Sciatic nerve (tissue), 2 donors: Measurements from ENCODE around the gene DSG3. TPM values are rescaled to one million over a fixed set of nuclear protein-coding genes. Genes with fewer than 3 reads are reported as not detected.
"Not testable (repeated sequence)": the region's sequence is repeated elsewhere in the genome, so short reads cannot be mapped to it uniquely, and the experiment has no call there.

Experiments used
- ATAC-seq: fragments of 200-7000 bp; cut with Tn5 transposase; one replicate; pipeline ENCODE4 v1.9.1; 2020; ENCODE audit warnings: mild to moderate bottlenecking, moderate library complexity
- DNase-seq: peaks from one replicate; pipeline ENCODE4 v3.0.0-alpha.2; 2020; ENCODE audit warnings: low spot score
- intact Hi-C: fragments of 100-400 bp; cut with DNase I; formaldehyde crosslinking; loops from one replicate; pipeline ENCODE4 v1.14.2; 2022
- total RNA-seq: library from RNA; stranded (reverse); fragmentation: NEBNext Ultra II Directional; extraction: Animal tissue kit (Norgen Biotek cat#: 25700); gene quantifications from one replicate; pipeline ENCODE4 v1.2.1, GENCODE V29; 2021
- donor health status: DM: no; HTN: no; CAD: no.
- donor health status: DM: no; HTN: no; CAD: no.

Gene DSG3
- total RNA-seq, 1 donor from 2014 or later = not detected

DNA sequence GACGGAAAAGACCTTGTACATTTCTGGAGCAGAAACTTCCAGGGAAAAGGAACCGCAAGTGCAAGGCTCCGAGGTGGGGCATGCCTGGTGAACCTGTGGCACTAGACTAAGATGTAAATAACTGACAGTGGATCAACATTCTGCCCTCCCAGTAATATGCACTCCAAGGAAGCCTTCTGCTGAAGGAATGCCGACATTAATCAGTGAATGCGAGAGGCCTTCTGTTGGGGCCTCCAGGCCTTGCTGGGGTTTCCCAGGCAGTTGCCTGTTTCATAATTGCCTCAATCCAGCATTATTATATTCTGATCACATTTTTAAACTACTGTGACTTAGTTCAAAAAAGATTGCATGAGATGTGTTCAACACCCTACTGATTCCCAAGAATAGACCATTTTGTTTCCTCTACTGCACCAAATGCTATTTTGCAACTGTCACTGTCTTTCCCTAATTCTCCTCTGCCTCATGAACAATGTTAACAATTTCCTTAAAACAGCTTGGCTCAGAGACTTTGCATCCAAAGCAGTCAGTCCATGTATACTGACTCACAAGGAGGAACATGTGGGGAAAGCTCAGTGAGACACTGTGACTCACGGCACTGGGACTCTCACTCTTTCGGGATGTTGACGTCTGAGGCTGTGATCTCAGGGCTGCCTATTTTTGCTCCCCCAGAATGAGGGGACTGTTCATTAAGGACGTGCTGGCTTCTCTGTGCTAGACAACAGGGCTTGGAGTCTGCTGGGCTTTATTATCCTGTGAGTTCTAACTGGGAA is 39.9 kb downstream of the DSG3 start:
- intact Hi-C loops = no loop called here
- ATAC-seq (no peak), DNase-seq (no peak)

DNA sequence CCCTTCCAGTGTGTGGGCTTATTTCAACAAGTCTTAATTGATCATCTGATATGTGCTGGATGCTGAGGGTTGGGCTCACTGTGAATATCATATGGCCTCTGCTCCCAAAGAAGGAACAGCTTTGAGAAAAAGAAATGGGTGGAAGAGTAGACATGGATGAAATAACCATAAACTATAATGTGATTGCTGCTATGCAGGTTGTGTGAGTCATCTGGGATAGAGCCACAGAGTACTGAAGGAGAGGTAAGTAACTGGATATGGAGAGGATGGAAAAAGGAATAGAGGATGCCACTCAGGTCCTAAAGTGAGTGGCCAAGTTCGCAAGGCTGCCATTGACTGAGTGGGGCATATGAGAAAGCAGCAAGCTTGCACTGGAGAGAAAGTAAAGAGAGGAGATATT is 41.8 kb downstream of the DSG3 start:
- no peak for DNase-seq
- intact Hi-C loops = no loop called here
- ATAC-seq = no peak

DNA sequence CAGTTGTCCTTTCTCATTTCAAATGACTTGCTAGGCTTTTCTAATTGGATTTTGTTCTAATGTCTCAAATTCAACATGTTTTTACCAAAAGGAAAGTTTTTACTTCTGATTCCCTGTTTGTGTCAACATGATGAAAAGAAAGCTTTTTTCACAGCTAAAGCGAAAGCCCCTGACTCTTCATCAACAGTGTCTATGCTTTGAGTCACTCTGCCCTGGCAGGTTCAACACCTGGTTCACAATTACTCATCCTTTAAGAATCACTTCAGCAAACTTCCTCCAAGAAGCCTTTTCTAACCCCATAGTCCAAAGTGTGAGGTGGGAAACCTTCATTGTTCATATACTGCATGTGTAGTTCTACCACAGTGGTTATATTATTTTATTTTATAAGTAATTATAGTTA is 42.8 kb downstream of the DSG3 start:
- intact Hi-C loops = no loop called here
- no peak for ATAC-seq
- DNase-seq = no peak

DNA sequence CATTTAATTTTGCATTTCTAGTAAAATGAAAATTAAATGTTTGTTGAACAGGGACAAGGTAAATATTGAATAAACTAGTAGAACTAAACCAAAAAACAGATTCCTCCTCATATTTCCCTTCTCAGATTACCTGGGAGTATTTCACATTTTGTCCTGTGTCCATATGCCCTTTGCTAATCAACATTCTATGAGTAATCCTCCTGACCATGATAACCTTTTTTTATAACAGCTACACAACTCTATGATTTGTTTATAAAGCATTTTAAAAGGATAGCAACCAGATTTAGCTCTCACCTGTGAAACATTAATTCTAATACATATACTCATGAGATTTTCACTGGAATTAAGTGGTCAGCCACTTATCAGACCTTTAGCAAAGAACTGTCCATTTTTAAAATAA is 43.3 kb downstream of the DSG3 start:
- DNase-seq (no peak), ATAC-seq (no peak)
- intact Hi-C loops = no loop called here

DNA sequence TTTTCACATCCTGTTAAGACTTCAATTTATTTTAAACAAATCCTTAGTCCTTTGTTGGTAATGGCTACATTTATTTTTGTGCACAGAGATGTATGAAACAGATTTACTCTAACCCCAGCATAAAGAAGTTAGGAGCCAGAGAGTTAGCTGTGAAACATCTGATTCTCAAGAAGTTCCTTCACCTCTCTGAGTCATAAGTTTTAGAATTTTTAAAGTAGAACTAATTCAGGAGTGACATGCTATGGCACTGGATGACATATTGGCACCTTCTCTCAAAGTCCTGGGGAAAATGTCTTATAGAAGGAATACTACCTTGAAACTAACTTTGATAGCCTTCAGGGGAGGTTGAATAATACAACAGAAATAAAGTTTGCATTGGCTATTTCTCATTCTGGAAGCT is 44.0 kb downstream of the DSG3 start:
- ATAC-seq = no peak
- no peak for DNase-seq
- intact Hi-C loops = no loop called here

DNA sequence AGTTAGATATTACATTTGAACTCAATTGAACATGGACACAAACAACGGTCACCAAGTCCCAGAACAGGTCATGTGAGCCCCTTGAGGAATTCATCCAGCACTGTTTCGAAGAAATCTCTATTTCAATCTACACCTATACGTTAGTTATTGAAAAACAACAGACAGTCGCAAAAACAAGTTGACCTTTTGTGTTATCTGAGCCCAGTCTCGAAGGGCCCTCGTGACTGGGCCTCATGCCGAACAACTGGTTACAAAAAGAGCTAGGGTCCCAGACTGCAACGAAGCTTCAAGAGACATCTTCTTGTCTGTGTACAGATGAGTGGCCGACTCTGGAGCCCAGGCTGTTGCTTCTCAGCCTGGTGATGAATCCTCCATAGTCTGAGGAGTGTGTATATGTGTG is 45.1 kb downstream of the DSG3 start:
- DNase-seq = no peak
- intact Hi-C loops = no loop called here
- no peak for ATAC-seq

DNA sequence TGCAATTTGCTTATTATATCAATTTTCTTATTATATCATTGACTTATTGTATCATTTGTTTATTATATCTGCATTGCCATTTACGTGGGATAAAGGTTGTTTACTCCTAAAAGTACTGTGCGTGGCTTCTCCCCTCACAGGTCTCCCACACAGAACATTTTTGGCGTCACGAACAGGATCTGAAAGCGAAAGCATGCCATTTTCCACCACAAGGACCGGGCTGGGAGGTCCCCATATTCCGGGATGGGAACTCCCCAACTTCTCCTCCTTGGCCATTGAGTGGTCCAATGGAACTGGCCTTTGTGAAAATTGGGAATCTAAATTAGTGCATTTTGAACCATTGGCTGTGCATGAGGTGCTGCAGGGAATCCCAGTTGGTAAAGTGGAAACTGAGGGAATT is 45.6 kb downstream of the DSG3 start:
- no peak for DNase-seq

DNA sequence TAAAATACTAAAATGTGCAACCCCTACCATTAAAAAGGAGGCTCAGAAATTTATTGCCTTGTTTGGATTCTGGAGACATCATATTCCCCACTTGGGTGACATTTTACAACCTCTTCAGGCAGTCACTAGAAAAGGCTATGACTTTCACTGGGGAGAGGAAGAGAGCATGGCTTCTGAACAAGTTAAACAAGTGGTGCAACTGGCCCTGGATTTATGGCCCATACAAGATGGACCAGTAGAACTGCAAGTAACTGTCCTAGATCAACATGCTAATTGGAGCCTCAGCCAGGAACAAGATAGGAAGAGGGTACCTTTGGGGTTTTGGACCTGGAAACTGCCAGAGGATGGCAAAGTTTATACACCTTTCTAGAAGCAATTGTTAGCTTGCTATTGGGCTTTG is 46.4 kb downstream of the DSG3 start:
- ATAC-seq = no peak
- intact Hi-C loops = no loop called here
- no peak for DNase-seq

More for the DNA sequence above, 45.6 kb downstream of the DSG3 start:
- intact Hi-C loops = no loop called here
- ATAC-seq = no peak

DNA sequence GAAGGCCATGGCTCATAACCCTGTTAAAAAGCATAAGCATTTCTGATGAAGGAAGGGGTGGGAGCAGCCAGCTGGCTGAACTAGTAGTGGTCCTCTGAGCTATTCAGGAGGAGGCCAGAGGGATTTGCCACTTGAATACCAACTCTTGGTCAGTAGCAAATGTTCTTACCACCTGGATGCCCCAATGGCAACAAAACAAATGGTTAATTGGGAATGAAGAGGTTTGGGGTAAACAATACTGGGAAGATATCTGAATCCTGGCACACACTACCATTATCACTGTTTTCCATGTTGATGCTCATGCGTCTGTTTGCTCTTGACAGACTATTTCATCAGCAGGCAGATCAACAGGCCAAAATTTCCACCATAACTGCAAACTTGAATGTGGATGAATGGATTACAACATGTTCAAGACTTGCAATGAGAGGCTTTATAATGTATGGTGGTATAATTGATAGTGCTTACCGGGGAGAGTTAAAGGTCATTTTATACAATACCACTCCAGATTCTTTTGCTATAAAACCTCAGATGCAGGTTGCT is 47.2 kb downstream of the DSG3 start:
- intact Hi-C loops, DNase-seq, ATAC-seq: not testable (repeated sequence)

DNA sequence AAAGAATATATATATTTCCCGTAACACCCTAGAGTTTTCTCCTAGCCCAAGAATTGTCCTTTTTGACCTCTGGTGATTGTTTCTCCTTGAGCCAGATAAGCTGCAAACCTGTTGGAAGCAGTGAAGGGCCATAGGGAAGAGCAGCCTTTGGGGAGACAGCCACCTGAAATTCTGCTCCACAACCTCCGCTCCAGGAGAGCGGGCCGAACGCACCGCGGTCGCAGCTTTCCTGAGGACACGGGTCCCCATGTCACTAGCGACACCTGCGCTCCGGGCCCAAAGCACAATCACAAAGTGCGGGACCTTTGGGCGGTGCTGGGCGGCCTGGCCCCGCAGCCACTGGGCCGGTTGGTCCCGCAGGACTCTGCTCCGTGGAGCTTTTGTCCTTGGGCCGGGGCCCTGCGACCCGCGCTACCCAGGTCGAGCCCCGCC is 49.9 kb downstream of the DSG3 start:
- intact Hi-C loops = no loop called here
- ATAC-seq (peak; percentile 42), DNase-seq (no peak)

DNA sequence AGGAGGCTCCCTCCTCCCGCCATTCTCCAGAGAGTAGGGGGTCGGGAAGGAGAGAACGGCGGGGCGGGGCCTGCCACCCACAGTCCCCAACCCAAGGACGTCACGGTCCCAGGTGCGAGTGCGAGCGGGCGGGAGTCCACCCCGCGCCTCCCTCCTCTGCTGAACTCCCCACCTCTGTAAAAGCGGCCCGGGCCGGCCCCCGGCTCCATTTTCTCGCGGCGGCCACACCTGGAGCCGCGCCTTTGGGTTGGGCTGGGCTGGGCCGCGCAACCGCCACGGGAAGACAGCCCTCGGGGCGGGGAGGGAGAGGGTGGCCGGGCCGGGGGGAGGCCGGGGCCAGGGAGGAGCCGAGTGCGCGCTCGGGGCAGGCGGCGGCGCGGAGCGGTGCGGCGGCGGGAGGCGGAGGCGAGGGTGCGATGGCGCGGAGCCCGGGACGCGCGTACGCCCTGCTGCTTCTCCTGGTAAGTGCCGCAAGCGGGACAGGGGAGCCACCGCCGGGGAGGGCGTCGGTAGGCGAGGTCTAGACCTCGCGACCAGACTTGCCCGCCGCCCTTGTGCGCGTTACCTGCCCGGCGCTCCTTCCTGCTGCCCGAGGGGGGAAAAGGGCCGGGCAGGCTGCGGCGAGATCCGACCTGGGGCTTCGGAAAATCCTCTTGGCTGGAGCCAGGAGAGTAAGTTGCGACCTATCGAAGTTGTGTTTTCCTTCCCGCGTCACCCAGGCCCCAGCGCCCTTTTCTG is 50.5 kb downstream of the DSG3 start, which contains the start of gene DSG2:
DSG2 (plus strand) TSS at position 342 of the 738 bp plus-strand sequence; CDS start at position 417, 75 bp downstream.
- DNase-seq (peak; percentile 60), ATAC-seq (peak; percentile 80)
- intact Hi-C loops = no loop called here

DNA sequence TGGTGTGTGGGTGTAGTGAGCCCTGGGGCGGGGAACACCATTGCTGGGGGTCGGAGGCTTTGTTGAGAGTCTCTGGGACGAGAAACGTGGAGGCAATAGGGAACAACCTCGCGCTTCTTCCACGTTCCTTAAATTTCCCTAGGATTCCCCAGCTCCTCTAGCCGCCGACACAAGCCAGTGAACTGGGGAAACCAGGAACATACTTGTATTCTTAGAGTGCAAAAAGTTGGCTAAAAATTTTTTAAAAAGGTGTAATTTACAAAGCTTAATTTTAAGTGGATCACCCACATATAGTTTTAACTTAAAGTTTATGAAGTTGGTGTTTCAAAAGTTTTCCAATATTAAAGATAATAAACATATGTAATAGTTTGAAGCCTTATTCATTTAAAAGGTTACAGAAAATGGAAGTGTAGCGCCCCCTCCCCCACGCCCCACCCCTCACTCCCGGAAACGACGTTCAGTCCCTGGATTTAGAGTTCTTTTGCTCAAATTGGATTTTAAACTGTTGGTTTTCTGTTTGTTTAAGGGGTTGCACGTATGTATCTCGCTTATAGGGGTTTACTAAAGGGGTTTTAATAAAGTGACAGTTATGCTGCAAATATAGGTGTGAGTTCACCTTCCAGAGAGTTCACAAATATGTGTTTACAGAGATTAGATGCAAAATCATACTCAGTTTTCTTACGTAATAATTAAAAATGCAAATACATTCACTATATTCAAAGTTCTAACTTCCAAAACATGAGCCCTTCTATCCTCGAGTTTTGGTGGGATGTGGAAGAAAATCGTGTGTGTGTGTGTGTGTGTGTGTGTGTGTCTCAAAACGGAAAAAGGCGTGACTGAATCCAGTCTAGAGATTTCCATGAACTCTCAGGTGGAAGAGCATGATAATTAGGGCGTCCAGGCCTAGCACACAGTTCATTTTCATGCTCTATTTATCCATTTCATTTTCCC is 51.3 kb downstream of the DSG3 start:
- intact Hi-C loops = no loop called here
- no peak for DNase-seq
- ATAC-seq = no peak

DNA sequence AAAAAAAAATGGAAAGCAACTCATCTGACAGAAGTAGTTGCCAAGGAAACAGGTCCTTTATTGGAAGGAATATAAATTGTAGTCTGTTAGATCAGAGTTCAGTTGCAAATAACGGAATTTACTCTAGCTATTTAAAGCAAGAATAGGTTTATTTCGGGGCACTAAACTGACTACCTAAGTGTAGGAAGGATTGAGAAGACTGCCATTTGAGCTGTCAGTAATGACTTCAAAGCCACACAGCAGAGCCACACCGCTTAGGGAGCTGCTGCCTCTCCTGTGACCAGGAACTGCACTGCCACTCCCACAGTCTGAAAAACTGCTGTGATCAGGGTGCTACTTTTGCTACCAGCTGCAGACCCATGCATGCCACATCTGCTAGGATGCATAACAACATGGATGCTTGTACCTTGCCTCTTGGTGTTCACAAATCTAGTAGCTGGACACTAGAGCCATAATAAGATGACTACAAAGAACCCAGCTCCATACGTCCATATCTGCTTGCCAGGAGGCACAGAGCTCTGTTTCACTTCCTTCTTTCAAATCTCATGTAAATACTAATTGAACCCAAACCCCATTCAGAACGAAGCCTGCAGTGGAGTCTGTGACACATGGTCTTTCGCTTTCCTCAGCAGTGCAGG is 52.6 kb downstream of the DSG3 start:
- intact Hi-C loops = no loop called here
- no peak for DNase-seq
- ATAC-seq = no peak

DNA sequence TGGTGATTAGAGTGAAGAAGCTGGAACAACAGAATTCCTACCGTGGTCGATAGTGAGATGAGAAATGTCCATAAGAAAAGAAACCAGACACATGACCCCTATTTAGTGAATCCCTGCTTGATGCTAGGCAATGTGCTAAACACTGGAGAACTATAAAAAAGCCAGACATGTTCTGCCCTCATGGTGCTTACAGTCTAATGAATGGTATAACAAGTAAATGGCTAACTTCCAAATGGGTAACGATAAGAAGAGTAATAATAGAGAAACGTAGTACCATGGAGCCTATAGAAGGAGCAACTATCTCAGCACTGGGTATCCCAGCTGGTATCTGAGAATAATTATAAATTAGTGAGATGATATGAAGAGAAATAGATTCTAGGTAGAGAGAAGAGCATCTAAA is 55.5 kb downstream of the DSG3 start:
- intact Hi-C loops = no loop called here
- ATAC-seq = no peak

DNA sequence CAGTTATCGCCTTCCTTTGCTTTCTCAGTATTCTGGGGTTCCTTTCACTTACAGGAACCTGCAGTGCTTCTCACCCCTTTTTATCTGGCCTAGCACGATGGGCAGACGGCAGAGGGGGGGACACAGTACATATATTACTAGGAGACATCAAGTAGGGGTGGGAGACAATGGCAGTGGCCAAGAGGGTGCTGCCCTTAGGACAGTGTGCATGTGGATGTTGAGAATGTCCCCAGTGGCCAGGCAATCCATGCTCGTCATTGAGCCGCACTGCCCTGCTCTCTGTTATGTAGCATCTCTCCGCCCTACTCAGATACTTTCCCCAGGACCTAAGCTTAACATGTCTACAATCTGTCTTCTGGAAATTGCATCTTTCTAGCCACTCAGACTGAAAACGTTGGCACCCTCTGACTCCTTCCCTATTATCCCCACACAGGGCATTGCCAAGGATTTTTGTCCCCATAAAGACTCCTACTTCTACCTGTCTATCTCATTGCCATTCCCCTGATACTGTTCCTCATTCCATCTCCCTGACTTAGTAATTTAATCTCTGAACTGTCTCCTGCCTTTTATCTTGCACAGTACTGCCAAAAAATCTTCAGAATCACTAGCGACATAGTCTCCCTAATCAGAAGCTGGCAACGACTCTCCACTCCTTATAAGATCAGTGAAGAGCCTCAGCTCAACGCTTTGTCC is 57.1 kb downstream of the DSG3 start:
- ATAC-seq (no peak), DNase-seq (no peak)
- intact Hi-C loops = no loop called here

More for the DNA sequence above, 55.5 kb downstream of the DSG3 start:
- no peak for DNase-seq

DNA sequence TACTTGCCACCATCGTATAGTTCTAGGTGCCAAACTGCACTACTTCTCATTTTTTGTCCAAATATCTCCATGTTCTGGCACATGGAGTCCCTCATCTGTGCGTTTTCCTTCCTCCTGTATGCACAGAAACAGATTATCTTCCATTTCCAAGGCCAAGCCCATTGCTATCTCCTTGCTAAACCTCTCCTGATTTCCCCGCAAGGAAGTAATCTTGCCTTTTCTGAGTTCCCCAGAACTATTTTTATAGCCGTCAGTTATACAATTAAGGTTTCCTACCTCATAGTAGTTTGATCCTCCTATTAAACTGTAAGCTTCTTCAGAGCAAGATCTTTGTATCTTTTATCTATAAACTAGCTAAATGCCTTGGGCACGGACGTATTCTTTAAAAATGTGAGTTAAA is 57.6 kb downstream of the DSG3 start:
- DNase-seq (no peak), ATAC-seq (no peak)
- intact Hi-C loops = no loop called here

DNA sequence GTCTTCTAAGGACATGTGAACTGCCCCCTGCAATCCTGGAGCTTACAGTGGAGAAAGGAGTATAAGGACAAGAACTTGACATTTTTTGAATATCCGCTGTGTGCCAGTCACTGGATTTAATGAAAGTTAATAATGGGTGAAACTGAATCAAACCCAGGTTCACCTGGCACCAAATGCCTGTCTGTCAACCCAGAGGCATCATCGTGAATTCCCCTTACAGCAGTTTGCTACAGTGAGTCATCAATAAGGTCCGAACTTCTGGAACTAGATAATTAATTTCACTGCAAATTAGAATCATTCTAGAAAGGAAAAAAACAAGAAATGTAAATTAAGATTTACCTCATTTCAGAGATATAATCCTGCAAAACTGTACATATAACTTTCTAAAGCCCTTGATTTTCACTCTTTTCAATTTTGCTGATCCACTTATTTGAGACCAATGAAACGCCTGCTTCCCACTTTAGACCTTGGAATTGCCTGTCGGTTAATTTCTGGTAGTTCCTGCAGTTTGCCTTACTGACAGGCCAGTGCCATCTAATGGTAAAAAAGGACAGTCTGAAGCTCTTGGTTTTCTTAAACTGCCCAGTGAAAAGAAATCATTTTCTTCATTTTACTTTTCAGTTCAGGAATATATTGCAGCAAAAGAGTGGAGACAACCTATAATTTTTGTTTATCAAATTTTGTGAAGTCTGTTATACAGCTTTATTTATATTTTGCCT is 58.6 kb downstream of the DSG3 start:
- ATAC-seq (no peak), DNase-seq (no peak)
- intact Hi-C loops = no loop called here
